Measurements from ENCODE around the gene SLC34A1.

SLC34A1 gene

DNA sequence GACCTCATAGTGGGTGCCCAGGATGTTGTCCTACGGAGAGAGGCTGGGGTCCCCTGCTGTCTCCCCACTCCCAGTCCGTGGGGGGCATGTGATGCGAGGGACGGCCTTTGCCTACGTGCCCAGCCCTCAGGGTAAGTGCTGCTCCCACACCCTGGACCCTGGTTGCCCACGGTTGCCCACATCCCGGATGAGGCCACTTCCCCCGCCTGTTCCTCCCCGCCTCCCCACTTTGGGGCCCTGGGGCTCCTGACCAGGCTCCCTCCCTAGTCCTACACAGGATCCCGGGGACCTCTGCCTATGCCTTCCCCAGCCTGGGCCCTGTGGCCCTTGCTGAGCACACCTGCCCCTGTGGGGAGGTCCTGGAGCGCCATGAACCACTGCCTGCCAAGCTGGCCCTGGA, 1.5 kb downstream of the SLC34A1 start:
- H3K4me3 ChIP-seq (ENCODE audit: low read depth, low read length) = no peak overlapping the region

GRCh38 chr5:177386542-177386941, 2.3 kb downstream of the SLC34A1 start:
- no peak overlapping the region for H3K4me3 ChIP-seq (ENCODE audit: low read depth, low read length)

GRCh38 chr5:177387405-177387804, 3.2 kb downstream of the SLC34A1 start:
- H3K4me3 ChIP-seq (ENCODE audit: low read depth, low read length) = no peak overlapping the region

DNA sequence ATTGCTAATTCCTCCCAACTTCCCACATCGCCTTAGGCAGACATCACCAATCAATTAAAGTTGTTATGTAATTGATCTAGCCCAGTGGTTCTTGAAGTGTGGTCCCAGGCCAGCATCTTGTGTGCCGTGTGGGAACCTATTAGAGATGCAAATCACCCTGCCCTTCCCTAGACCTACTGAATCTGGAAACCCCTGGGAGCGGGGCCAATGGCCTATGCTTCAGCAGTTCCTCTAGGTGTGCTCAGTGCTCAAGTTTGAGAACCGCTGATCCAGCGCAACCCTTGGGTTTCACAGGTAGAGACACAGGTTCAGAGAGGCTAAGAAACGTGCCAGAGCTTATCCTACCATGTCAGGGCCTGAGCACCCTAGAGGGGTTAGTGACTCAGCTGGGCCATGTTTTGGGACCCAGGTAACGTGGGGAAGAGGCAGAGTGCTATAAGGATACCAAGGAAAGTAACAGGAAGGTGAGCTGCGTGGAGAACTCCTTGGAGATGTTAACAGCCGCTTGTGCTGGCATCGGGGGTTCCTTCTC, 4.4 kb downstream of the SLC34A1 start:
- H3K4me3 ChIP-seq (ENCODE audit: low read depth, low read length) = no peak overlapping the region

GRCh38 chr5:177389241-177390169, 5.3 kb downstream of the SLC34A1 start:
- no peak overlapping the region for H3K4me3 ChIP-seq (ENCODE audit: low read depth, low read length)

- H3K4me3 ChIP-seq (ENCODE audit: low read depth, low read length) = no peak overlapping the region
Observed at GRCh38 chr5:177390363-177391300, 6.4 kb downstream of the SLC34A1 start.

- no peak overlapping the region for H3K4me3 ChIP-seq (ENCODE audit: low read depth, low read length)
Observed at GRCh38 chr5:177392765-177393164, 8.5 kb downstream of the SLC34A1 start.

- H3K4me3 ChIP-seq (ENCODE audit: low read depth, low read length) = no peak overlapping the region
Observed at GRCh38 chr5:177393206-177393765, 9.1 kb downstream of the SLC34A1 start.

DNA sequence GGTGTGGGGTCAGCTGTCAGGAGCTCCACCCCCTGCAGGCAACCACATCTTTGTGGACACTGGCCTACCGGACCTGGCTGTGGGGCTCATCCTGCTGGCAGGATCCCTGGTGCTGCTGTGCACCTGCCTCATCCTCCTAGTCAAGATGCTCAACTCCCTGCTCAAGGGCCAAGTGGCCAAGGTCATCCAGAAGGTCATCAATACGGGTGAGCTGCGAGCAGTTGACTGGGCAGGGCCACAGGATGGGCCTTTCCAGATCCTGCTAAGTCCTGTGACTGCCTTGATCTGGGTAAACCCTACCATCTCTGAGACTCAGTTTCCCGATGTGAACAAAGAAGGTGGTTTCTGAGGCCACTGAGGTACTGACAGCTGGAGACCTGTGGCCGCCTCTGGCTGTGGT, 9.8 kb downstream of the SLC34A1 start:
- H3K4me3 ChIP-seq (ENCODE audit: low read depth, low read length) = no peak overlapping the region

GRCh38 chr5:177396078-177396477, 11.8 kb downstream of the SLC34A1 start:
- no peak overlapping the region for H3K4me3 ChIP-seq (ENCODE audit: low read depth, low read length)

GRCh38 chr5:177396807-177397206, 12.6 kb downstream of the SLC34A1 start:
- H3K4me3 ChIP-seq (ENCODE audit: low read depth, low read length) = no peak overlapping the region

GRCh38 chr5:177397875-177398390, 13.7 kb downstream of the SLC34A1 start:
- no peak overlapping the region for H3K4me3 ChIP-seq (ENCODE audit: low read depth, low read length)

DNA sequence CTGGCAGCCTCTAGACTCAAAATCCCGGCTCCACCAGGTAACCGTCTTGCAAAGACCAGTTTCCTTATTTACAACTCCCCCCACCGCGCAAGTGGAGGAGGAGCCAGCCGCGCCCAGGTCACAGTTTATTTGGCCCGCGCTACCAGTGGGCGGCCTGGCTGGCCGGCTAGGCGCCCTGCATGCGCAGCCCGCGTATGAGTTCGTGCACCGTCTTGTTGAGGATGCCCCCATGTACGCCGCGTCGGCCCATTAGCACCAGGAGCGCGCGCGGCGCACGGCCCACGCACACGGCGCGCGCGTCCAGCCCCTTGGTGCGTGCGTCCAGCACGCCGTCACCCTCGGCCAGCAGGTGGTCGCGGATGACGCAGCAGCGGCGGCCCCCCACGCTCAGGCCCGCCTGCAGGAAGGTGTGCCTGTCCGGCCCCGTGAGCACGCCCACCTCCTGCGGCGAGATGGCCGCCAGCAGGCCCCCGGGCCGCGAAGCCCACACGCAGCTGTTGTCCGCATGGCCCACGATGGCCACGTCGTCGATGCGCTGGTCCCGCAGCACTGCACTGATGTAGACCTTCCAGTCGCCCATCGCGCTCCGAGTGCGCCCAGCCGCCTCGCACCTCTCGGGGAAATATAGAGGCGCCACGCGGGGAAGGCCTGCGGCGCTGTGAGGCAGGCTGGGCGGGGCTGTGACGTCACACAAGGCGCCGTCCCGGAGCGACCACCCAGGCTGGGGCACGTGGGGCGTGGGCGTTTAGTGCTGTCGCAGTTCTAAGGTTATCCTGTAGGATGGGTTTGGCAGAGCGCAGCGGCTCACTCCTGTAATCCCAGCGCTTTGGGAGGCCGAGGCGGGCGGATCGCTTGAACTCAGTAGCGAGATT, 16.0 kb downstream of the SLC34A1 start, which contains the start of gene PFN3:
TSS of gene PFN3 (minus strand) at position 665 of the 872 bp plus-strand sequence. CDS start at position 580, 85 bp downstream.
- H3K4me3 ChIP-seq (ENCODE audit: low read depth, low read length) = no peak within 1 kb of the TSS

DNA sequence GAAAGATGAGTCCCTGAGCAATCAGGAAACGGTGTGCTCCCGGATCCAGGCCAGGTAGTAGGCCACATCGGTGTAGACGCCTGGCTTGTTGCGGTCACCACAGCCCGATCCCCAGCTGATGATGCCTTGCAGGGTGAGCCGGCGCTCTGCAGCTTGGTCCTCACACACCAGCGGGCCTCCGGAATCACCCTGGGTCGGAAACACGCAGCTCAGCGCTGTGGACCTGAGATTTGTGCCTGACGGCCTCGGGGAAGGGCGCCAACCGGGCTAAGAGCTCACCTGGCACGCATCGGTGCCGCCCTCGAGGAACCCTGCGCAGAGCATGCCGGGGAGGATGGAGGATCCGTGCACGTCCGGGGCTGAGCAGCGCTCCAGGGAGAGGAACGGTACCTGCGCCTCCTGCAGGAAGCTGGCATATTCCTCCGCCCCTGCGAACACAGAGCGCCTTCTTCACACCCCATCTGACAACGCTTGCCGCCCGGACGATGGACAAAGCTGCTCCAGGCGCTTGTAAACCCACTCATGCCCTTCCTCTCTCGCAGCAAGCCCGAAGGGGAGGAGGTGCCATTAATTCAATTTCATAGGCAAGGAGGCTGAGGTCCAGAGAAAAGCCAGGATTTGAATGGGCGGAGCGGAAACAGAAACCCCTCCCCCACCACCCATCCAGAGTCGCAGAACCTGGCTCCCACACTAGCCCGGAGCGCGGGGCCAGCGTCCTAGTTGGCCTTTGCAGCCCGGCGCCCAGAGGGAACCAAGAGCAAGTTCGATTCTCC, 18.2 kb downstream of the SLC34A1 start:
- H3K4me3 ChIP-seq (ENCODE audit: low read depth, low read length) = no peak overlapping the region

GRCh38 chr5:177403102-177403791, 19.0 kb downstream of the SLC34A1 start:
- peak overlapping the region; percentile 27 for H3K4me3 ChIP-seq (ENCODE audit: low read depth, low read length)

GRCh38 chr5:177403792-177404640, 19.8 kb downstream of the SLC34A1 start:
- peak overlapping the region; percentile 33 for H3K4me3 ChIP-seq (ENCODE audit: low read depth, low read length)

DNA sequence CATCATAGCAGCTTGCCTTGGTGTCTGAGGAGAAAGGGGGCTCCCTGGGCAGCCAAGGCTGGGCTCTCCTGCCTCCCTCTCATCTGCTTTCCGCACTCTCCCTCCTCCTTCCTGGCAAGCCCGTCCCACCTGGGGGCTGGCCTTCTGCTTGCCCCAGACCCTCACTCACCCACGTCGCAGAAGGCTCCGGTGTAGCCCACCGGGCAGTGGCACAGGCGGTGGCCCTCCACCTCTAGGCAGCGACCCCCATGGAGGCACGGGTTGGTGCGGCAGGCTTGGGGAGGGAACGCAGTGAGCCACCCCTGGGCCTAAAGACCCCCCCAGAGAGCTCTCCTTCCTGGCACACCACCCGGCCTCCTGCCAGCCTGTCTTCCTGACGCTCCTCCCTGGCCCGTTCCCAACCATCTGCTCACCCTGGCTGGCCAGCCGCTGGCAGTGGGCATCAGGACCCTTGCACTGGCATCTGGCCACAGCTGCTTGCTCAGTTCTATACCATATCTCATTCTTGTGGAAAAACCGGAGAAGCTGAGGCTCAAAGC, 20.5 kb downstream of the SLC34A1 start:
- peak overlapping the region; percentile 33 for H3K4me3 ChIP-seq (ENCODE audit: low read depth, low read length)

Data from iPS-11a (cell line).